MM.1S (cell line): ENCODE data around the gene GATA5.

Experiments
- EZH2 ChIP-seq: fragments of 300-600 bp; sonication (generic); optimal IDR thresholded peaks from 2 replicates; pipeline ENCODE3; 2017; ENCODE audit warnings: low read depth, mild to moderate bottlenecking, antibody characterized with exemption, low read length, mixed read lengths
- EZH2phosphoT487 ChIP-seq: fragments of 300-600 bp; sonication (generic); IDR thresholded peaks from 2 replicates; pipeline ENCODE4 v1.6.1; 2018; ENCODE audit warnings: antibody characterized with exemption, low read length
- TF ChIP-seq, protein P1 (sequence below): fragments of 300-600 bp; sonication (generic); IDR thresholded peaks from 2 replicates; pipeline ENCODE4 v1.5.1; 2016; ENCODE audit warnings: antibody characterized with exemption, low read length, mixed read lengths

DNA sequence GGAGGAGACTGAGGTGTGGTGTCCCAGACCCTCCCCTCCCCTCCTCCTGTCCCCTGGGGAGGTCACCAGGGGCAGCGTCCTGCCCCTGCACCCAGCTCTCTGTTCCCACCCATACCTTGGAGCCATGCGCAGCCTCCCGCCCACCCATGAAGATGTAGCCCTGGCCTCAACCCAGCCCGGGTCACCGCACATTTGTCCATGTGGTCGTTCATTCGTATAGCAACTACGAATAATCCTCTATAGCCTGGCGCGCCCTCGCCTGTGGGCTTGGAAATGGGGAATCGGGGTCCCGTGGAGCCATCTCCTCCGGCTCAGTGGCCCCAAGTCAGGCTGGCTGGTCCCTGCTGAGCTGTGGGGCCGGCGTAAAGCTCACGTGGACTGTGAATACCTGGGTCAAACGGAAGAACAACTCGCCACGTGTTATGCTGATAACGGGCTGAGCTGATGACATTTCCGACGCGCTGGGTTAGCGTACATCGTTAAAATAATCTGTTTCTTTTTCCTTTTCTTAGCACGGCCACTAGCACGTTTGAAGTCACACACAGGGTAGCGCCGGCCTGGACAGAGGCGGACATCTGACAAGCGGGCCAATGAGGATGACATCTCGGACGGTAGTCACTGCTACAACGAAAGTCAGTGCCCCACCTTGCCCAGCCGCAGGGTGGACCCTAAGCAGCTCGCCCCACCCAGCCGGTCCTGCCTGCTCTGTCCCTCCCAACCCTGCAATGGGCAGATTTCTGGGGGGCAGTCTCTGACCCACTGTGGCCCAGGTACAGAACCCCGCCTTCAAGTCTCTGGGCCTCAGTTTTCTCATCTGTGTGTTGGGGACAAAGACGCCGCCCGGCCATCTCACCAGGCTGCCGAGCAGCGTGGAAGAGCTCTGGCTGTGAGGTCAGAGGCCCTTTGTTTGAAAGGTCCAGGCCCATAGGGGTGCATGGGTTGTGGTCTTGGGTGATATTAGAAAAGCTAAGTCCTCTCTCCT, 28.6 kb downstream of the GATA5 start:
- TF ChIP-seq, protein P1, sequence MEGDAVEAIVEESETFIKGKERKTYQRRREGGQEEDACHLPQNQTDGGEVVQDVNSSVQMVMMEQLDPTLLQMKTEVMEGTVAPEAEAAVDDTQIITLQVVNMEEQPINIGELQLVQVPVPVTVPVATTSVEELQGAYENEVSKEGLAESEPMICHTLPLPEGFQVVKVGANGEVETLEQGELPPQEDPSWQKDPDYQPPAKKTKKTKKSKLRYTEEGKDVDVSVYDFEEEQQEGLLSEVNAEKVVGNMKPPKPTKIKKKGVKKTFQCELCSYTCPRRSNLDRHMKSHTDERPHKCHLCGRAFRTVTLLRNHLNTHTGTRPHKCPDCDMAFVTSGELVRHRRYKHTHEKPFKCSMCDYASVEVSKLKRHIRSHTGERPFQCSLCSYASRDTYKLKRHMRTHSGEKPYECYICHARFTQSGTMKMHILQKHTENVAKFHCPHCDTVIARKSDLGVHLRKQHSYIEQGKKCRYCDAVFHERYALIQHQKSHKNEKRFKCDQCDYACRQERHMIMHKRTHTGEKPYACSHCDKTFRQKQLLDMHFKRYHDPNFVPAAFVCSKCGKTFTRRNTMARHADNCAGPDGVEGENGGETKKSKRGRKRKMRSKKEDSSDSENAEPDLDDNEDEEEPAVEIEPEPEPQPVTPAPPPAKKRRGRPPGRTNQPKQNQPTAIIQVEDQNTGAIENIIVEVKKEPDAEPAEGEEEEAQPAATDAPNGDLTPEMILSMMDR: no peak
- TF ChIP-seq EZH2 (no peak), EZH2phosphoT487 (no peak)
